Esophagus mucosa (tissue), 1 donor: ENCODE measurements around the gene MPEG1. TPM values are rescaled to one million over a fixed set of nuclear protein-coding genes. Genes with fewer than 3 reads are reported as not detected.

Experiments used
- ATAC-seq: fragments of 200-7000 bp; cut with Tn5 transposase; one replicate; pipeline ENCODE4 v1.9.1; 2020
- total RNA-seq: library from RNA; stranded (reverse); gene quantifications from one replicate; pipeline ENCODE4 v1.2.4, GENCODE V29; 2023
- donor health status: DM: yes; HTN: yes; CAD: no.

Gene MPEG1
- total RNA-seq, 1 donor from 2014 or later = 1.8 TPM

DNA sequence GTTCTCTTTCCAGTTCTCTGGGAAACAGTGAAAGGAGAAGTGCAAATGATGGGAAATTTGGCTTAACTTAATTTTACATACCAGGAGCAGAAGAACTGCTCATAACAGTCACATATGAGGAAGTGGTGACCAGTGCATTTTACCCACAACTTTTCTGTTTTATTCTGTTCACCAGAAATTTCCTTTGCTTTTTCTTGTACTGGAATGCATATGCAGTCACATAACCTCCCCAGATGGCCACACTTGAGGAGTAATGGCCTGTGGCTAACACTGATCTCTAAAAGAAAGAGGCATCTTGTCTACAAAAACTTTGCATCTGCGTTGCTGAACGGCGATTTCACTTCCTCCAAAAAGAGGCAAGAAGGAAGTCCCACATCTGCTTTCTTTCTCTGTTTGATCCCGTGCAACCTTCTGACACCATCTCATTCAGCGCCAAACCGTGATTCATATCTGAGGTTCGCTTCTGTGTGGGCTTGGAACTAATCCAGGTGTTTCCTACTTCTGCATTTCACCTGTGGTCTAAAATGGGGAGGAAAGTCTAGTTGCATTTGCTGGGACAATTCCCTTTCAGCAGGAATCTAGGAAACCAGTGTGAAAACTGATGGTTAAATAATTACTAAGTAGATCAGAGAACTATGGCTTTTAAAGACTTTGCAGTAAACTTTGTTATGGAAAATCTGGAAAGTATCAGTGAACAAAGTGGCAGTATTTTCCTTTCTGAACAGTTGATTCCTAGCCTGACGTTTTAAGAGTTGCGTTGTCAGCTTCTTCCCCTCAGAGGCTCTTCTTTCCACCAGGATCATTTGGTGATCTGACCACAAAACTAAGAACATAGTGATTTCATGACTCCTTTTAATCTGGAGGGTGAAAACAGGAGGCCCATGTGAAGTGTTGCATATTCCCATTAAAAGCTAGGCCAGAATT, 4.2 kb upstream of the MPEG1 start:
- peak; percentile 68 for ATAC-seq

GRCh38 chr11:59214141-59214893, 1.6 kb upstream of the MPEG1 start:
- ATAC-seq = no peak

GRCh38 chr11:59212222-59212621, 505 bp downstream of the MPEG1 start:
- no peak for ATAC-seq

- ATAC-seq = no peak
These were observed 3.8 kb downstream of the MPEG1 start for GRCh38 chr11:59208956-59209355.

DNA sequence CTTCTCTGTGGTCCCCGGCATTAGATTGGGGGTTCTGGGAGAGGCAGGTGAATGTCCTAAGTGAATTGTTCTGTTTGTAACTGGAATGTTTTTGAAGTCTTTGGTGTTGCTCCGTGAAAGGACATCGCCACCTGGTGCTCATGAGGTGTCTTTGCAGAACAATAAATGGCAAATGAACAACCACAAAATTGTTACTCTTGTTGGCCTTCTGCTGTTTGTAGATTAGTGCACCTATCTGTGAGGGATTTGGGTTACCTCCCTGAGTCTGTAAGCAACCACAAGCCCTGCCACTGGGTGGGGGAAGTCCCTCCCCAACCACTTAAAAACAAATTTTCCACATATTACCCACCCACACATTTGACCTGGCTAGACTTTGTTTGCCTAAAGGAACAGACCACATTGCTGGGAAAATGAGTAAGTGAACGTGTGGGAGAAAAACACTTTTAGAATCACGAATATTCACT, 4.7 kb downstream of the MPEG1 start:
- peak; percentile 47 for ATAC-seq

GRCh38 chr11:59206635-59207034, 6.1 kb downstream of the MPEG1 start:
- peak; percentile 49 for ATAC-seq

GRCh38 chr11:59205648-59206047, 7.1 kb downstream of the MPEG1 start:
- no peak for ATAC-seq

- no peak for ATAC-seq
These were observed 8.0 kb downstream of the MPEG1 start for GRCh38 chr11:59204746-59205145.

DNA sequence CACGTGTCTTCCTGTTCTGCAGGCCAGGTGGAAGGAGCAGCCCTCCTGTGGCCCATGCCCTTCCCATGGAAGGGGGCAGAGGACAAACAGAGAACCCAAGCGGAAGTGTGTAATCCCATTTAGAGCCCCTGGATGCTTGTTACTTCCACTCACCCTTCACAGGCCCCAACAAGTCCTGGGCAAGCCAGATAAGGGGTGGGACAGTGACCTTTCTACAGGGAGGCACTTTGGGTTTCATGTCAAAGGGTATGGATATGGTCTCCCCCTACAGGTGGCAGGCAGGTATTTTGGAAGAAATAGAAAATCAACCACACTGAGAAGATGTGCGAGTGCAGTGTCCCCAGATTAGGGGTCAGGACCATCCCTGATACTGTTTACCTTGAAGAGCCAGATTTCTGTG, 11.4 kb downstream of the MPEG1 start:
- ATAC-seq = peak; percentile 35

GRCh38 chr11:59200423-59200746, 12.3 kb downstream of the MPEG1 start:
- ATAC-seq = no peak

GRCh38 chr11:59199546-59200422, 12.9 kb downstream of the MPEG1 start:
- no peak for ATAC-seq

- ATAC-seq = no peak
These were observed 14.0 kb downstream of the MPEG1 start for GRCh38 chr11:59198726-59199125.

DNA sequence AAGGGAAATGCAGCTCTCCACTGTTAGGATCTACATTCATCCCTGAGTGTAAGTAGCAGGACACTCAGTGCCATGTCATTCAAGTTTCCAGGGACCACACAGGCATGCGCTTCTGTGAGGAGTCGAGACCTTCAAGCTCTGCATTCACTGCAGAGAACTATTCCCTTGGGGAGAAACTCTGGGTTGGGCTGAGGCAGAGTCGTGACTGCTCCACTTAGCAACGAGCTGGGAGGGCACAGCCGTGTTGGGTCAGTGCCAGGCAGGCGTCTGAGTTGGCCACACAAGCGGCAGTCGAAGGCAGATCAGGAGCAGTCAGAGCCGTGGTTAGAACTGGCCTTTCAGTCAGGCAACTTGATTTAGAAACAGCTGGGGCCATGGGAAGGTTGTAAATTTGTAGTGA, 14.7 kb downstream of the MPEG1 start:
- ATAC-seq = peak; percentile 22

GRCh38 chr11:59196777-59197176, 15.9 kb downstream of the MPEG1 start:
- no peak for ATAC-seq

GRCh38 chr11:59195586-59195985, 17.1 kb downstream of the MPEG1 start:
- ATAC-seq = no peak

- ATAC-seq = no peak
These were observed 19.1 kb downstream of the MPEG1 start for GRCh38 chr11:59193587-59194130.

DNA sequence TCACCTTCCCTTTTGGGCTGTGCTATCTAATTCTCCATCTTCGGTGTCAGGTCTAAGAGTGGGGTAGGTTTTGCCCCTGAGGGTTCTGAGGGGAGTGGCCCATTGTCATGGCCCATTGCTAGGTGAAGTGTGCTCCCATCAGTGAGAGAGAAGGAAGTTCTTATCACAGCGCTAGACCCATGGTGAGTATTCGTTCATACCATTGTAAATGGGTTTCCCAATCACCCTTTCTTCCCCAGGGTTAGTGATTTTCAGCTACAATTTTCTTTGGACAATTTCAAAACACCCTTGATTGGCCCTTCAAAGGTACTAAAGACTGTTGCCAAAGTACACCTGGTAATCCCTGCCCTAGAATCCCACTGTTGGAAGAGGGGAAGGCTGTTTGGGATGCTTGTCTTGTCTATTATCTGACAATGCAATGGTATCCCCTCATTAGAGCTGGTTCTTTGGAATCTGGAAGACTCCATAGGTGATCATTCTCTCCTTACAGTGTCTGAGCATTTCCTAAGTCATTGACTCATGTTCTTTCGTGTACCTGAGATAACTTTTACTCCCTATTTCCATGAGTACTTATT, 20.2 kb downstream of the MPEG1 start:
- ATAC-seq = no peak

DNA sequence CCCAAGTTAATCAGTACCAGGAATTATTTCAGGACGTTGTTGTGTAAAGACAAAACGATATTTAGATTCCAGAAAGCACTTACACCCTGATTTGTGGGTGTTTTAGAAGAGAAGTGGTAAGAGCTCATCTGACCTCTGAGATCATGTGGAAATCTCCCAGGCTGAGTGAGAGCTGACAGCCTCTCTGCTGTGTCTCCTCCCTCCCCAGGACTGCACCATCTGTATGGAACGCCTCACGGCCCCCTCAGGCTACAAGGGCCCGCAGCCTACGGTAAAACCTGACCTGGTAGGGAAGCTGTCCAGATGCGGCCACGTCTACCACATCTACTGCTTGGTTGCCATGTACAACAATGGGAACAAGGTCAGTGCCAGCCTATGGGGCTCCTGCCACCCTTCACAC, 20.8 kb downstream of the MPEG1 start:
- ATAC-seq = no peak

GRCh38 chr11:59191095-59191494, 21.6 kb downstream of the MPEG1 start:
- no peak for ATAC-seq

GRCh38 chr11:59189986-59190385, 22.7 kb downstream of the MPEG1 start:
- ATAC-seq = peak; percentile 52

GRCh38 chr11:59188954-59189353, 23.8 kb downstream of the MPEG1 start:
- no peak for ATAC-seq

DNA sequence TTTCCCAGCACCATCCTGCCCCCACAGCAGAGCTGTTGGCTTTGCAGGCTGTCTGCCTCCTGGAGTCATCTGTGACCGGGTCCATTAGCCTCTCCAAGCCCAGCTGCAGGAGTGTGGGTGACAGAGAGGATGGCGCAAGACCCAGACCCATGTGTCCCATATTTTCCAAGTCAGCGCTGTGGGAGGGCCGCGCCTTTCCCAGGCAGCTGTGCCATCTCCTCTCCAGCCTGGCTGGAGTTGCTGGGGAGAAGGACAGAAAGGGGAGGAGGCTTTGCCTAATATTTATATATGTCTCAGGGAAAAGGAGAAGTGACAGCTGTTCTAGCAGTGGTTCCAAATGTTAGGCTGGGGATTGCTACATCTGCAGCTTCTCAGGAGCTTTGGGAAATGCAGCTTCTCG, 25.1 kb downstream of the MPEG1 start:
- peak; percentile 5 for ATAC-seq
